Left lobe of liver (tissue), 2 donors: ENCODE data around the gene ARHGAP23. TPM values are rescaled to one million over a fixed set of nuclear protein-coding genes. Genes with fewer than 3 reads are reported as not detected.

ENCODE experiments used
- ATAC-seq: fragments of 200-7000 bp; cut with Tn5 transposase; one replicate; pipeline ENCODE4 v1.9.1; 2020; ENCODE audit warnings: mild to moderate bottlenecking, moderate library complexity
- DNase-seq: peaks from one replicate; pipeline ENCODE4 v3.0.0-alpha.2; 2020; ENCODE audit warnings: low spot score
- total RNA-seq: library from RNA; stranded (reverse); gene quantifications from one replicate; pipeline ENCODE4 v1.2.1, GENCODE V29; 2021
- donor health status: DM: no; HTN: no; CAD: no; lungs with moderate emphysema.
- donor health status: DM: no; HTN: yes; CAD: no.

The ARHGAP23 gene, protein sequence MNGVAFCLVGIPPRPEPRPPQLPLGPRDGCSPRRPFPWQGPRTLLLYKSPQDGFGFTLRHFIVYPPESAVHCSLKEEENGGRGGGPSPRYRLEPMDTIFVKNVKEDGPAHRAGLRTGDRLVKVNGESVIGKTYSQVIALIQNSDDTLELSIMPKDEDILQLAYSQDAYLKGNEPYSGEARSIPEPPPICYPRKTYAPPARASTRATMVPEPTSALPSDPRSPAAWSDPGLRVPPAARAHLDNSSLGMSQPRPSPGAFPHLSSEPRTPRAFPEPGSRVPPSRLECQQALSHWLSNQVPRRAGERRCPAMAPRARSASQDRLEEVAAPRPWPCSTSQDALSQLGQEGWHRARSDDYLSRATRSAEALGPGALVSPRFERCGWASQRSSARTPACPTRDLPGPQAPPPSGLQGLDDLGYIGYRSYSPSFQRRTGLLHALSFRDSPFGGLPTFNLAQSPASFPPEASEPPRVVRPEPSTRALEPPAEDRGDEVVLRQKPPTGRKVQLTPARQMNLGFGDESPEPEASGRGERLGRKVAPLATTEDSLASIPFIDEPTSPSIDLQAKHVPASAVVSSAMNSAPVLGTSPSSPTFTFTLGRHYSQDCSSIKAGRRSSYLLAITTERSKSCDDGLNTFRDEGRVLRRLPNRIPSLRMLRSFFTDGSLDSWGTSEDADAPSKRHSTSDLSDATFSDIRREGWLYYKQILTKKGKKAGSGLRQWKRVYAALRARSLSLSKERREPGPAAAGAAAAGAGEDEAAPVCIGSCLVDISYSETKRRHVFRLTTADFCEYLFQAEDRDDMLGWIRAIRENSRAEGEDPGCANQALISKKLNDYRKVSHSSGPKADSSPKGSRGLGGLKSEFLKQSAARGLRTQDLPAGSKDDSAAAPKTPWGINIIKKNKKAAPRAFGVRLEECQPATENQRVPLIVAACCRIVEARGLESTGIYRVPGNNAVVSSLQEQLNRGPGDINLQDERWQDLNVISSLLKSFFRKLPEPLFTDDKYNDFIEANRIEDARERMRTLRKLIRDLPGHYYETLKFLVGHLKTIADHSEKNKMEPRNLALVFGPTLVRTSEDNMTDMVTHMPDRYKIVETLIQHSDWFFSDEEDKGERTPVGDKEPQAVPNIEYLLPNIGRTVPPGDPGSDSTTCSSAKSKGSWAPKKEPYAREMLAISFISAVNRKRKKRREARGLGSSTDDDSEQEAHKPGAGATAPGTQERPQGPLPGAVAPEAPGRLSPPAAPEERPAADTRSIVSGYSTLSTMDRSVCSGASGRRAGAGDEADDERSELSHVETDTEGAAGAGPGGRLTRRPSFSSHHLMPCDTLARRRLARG (N-terminal part only)
- total RNA-seq: 3.3 TPM

GRCh38 chr17:38428112-38428642, at the start of gene ARHGAP23:
ARHGAP23 (plus strand) TSS chr17:38428464; CDS start chr17:38428486, 22 bp downstream.
- ATAC-seq (peak; percentile 76), DNase-seq (peak; percentile 64)

DNA sequence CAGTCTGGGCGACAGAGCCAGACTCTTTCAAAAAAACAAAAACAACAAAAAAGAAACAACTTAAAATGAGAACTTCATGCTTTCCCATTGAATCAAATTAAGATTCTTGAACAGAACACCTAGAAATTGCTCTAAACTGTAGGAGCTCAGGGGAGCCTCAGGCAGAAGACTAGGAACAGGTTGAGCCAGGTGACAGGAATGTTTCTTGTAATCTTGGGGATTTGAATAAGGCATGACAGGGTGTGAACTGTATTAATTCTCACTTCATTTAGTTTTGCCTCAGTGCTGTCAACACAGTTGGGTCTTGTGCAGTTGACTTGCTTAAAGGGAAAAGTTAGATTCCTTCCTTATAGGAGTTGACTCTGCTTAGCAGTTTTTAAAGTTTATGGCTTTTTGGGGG, 48.8 kb upstream of the ARHGAP23 start:
- no peak for ATAC-seq
- DNase-seq: no peak

DNA sequence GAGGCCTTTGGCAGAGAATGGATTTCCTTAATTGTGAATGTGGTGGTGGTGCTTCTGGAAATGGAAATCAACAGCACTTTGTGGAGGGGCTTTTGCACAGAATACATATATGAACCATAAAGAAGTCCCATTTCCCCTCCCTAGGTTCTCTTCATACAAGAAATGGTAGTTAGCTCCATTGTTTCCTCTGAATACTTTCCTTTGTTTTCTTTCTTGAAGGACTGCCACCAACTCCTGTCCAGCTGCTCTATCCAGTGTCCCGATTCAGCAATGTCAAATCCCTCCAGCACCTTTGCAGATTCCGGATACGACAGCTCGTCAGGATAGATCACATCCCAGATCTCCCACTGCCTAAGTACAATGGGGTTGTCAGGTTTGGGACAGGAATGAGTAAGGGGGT, 33.2 kb upstream of the ARHGAP23 start:
- DNase-seq: no peak

DNA sequence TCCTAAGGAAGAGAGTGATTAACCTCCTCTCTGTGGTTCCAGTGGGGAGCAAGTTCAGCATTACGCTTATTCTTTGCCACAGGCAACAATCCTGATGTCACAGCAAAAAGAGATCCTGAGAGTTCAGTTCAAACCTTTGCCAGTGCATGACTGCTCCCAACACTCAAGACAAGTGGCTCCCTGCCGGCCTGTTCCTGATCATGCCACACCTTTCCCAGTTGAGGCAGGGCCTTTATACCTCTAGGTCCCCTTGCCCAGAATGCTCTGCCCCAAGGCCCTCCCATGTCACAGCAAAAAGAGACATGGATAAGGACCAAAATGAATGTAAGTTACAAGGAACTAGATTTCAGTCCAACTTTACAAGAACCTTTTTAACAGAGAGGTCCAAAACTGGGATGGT, 31.0 kb upstream of the ARHGAP23 start:
- no peak for ATAC-seq
- DNase-seq: no peak

More for the DNA sequence above, 33.2 kb upstream of the ARHGAP23 start:
- no peak for ATAC-seq

- DNase-seq (no peak), ATAC-seq (no peak)
These were observed 28.0 kb upstream of the ARHGAP23 start for GRCh38 chr17:38400286-38400685.

DNA sequence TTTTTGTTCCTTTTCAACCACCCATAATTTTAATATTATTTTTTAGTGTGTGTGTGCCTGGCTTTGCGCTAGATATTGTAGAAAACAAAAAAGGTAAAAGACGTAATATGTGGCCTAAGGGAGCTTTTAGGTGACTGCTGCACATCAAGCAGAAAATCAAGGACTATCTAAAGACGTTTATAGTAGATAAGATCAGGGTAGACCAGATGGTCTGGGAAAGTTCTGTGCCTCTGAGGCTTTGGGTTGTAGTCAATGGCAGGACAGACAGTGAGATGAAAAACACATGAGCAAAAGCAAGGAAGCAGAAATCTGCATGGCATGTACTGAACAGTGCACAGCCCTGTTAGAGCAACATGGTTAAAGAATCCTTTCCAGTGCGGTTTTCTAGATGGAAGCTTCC, 26.8 kb upstream of the ARHGAP23 start:
- ATAC-seq (no peak), DNase-seq (no peak)

DNA sequence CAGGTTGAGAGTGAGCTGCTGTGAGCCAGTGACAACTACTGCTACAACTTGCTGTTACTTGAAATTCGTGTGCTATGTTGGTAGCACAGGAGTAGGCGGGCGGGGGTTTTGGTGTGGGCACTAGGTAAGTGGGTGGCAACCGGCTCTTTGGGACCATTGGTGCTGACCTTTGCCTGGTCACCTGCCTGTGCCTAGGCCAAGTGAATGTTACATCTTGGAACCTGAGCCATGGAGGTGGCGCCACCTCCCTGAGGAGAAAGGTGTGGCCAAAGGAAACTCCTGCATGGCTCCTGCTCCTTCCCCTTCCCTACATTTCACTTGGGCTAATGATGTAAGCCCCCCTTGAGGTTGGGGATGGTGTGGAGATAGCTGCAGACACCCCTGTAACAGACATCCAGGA, 25.4 kb upstream of the ARHGAP23 start:
- ATAC-seq: no peak

GRCh38 chr17:38403491-38403890, 24.8 kb upstream of the ARHGAP23 start:
- no peak for DNase-seq

More for the DNA sequence above, 25.4 kb upstream of the ARHGAP23 start:
- no peak for DNase-seq

GRCh38 chr17:38404174-38404943, 23.9 kb upstream of the ARHGAP23 start:
- DNase-seq: no peak
- ATAC-seq: no peak

More at GRCh38 chr17:38403491-38403890, 24.8 kb upstream of the ARHGAP23 start:
- ATAC-seq: no peak

GRCh38 chr17:38405654-38406053, 22.6 kb upstream of the ARHGAP23 start:
- DNase-seq (no peak), ATAC-seq (no peak)

DNA sequence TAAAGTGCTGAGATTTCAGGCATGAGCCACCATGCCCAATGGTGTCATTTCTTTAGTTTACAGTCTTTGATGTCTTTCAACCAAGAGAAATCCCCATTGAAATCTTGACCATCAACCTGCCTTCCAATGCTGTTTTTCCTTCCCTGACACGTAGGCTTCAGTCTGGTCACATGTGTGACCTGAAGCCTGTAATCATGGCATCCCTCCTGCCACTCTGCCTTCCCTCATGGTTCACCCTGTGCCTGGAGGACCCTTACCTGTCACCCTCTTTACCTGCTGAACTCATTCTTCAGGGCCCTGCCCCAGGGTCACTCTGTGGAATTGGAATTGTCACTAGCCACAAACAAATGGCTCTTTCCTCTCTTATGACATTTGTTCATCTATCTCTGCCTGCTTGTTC, 18.1 kb upstream of the ARHGAP23 start:
- ATAC-seq: no peak

GRCh38 chr17:38415250-38416194, 12.7 kb upstream of the ARHGAP23 start:
- no peak for DNase-seq
- peak; percentile 19 for ATAC-seq

More for the DNA sequence above, 18.1 kb upstream of the ARHGAP23 start:
- DNase-seq: no peak

GRCh38 chr17:38416840-38417209, 11.4 kb upstream of the ARHGAP23 start:
- ATAC-seq (no peak), DNase-seq (no peak)

GRCh38 chr17:38417210-38417951, 10.9 kb upstream of the ARHGAP23 start:
- no peak for DNase-seq
- ATAC-seq: no peak

DNA sequence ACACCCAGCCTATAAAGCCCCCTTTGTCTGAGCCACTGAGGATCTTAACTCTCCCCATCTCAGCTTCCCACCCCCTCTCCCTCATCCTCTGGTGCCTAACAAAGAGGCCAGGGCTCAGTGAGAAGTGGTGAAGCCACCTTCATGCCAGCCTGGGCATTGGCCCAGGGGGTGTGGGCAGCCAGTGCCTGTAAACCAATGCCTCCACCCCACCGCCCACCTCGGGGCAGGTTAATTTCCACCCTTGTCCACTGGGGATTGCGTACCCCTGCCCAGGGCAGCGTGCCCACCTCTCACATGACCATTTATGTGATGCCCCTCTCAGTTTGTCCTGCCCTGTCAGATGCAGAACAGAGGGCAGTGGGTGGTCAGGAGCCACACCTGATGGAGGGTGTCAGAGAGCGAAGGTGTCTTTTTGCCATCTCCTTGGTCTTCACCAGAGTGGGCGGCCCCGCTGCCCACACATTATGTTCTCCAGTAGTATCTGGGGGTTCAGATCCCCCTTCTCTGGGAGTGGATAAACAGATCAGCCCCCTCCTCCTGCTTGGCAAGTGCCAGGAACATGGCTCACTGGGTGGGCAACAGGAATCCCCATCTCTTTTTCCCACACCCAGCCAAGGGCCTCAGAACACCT, 10.1 kb upstream of the ARHGAP23 start:
- ATAC-seq (no peak), DNase-seq (no peak)

- no peak for ATAC-seq
- DNase-seq: no peak
These were observed 9.4 kb upstream of the ARHGAP23 start for GRCh38 chr17:38418693-38419507.
